ENCODE results near the gene IAPP. TPM values are rescaled to one million over a fixed set of nuclear protein-coding genes. Genes with fewer than 3 reads are reported as not detected.

The IAPP gene
- total RNA-seq, 1 experiment from 2014 or later, result not detected

DNA sequence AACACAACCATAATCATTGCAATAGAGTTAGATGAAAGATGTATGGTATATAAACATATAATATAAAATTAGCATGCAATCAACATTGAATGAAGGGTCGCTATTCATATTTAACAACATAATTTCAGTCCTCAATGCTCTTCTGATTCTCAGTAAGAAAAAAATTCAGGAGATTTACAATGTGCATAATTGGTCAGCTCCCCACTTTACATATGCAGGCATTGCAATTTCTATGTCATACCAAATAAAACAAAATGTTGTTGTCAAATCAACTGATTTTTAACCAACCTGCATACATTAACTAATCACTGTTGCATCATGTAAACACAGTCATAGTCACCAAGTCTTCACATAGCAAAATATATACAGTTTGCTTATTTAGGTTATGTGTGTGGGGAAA is 32.8 kb upstream of the IAPP start:
- H3K9me3 Mint-ChIP-seq (ENCODE audit: unreplicated experiment), result no peaks in the 10 kb centered on the region
- ChIA-PET CTCF (no interaction called here), POLR2A (no interaction called here)
- Histone ChIP-seq H3K36me3 (ENCODE audit: control insufficient read depth, insufficient read depth, low read length) (no peaks in the 10 kb centered on the region), H3K9me3 (no peaks in the 10 kb centered on the region), H3K4me3 (ENCODE audit: low read depth, low read length) (no peak overlapping the region), H3K4me1 (no peaks in the 10 kb centered on the region), H3K27me3 (replicated peaks; ENCODE audit: control insufficient read depth, insufficient read depth, low read length) (no peaks in the 10 kb centered on the region)
- no peaks in the 10 kb centered on the region for H3K36me3 Mint-ChIP-seq (ENCODE audit: insufficient read depth, unreplicated experiment)
- DNase-seq, result no peak
- no peaks in the 10 kb centered on the region for H3K4me1 Mint-ChIP-seq (ENCODE audit: low read depth, unreplicated experiment)
- intact Hi-C loops (cut with micrococcal nuclease; ENCODE audit: unreplicated experiment), result no loop called here
- TF ChIP-seq CTCF (IDR thresholded peaks at IDR 0.05; ENCODE audit: insufficient read depth in 1 of 2, low read depth in 1 of 2, low read length in 1 of 2, severe bottlenecking in 1 of 2, unreplicated experiment in 1 of 2), result no peak
- H3K27me3 Mint-ChIP-seq (ENCODE audit: insufficient read depth, unreplicated experiment), result peaks cover 18% of the 10 kb centered on the region
- BruUV-seq (replicated peaks), result no TSS peak
- no peak overlapping the region for H3K4me3 Mint-ChIP-seq (ENCODE audit: unreplicated experiment)
- H3K27ac Mint-ChIP-seq (ENCODE audit: unreplicated experiment), result no peak overlapping the region

DNA sequence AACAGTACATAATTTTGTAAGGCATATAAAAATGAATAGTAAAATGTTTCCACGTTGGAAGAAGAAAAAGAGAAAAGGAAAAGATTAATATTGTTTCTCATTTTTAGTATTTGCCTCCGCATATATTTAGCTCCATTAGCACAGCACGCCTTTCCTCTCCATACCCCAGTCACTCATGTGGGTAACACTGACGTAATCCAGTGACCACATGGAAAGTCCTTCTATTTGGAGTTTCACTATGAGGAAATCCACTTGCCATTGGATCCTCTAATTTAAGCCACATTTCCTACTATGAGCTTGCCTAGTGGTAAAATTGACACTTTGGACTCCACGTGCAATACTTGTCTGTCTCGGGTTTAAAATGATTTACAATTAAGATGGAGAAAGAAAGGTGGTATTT is 32.3 kb upstream of the IAPP start:
- Histone ChIP-seq H3K9me3 (no peaks in the 10 kb centered on the region), H3K27me3 (replicated peaks; ENCODE audit: control insufficient read depth, insufficient read depth, low read length) (no peaks in the 10 kb centered on the region), H3K4me3 (ENCODE audit: low read depth, low read length) (no peak overlapping the region), H3K36me3 (ENCODE audit: control insufficient read depth, insufficient read depth, low read length) (no peaks in the 10 kb centered on the region), H3K4me1 (no peaks in the 10 kb centered on the region)
- Mint-ChIP-seq H3K4me1 (ENCODE audit: low read depth, unreplicated experiment) (no peaks in the 10 kb centered on the region), H3K4me3 (ENCODE audit: unreplicated experiment) (no peak overlapping the region), H3K9me3 (ENCODE audit: unreplicated experiment) (no peaks in the 10 kb centered on the region), H3K27me3 (ENCODE audit: insufficient read depth, unreplicated experiment) (peaks cover 18% of the 10 kb centered on the region), H3K27ac (ENCODE audit: unreplicated experiment) (no peak overlapping the region), H3K36me3 (ENCODE audit: insufficient read depth, unreplicated experiment) (no peaks in the 10 kb centered on the region)
- POLR2A ChIA-PET, result interaction anchor here (0.5 kb wide), 1 partner anchor 187 kb away, joined by 3 read pairs; no protein-coding TSS in a partner anchor
- DNase-seq, result no peak
- CTCF ChIA-PET, result no interaction called here
- no peak for TF ChIP-seq CTCF (IDR thresholded peaks at IDR 0.05; ENCODE audit: insufficient read depth in 1 of 2, low read depth in 1 of 2, low read length in 1 of 2, severe bottlenecking in 1 of 2, unreplicated experiment in 1 of 2)
- intact Hi-C loops (cut with micrococcal nuclease; ENCODE audit: unreplicated experiment), result no loop called here
- BruUV-seq (replicated peaks), result no TSS peak

DNA sequence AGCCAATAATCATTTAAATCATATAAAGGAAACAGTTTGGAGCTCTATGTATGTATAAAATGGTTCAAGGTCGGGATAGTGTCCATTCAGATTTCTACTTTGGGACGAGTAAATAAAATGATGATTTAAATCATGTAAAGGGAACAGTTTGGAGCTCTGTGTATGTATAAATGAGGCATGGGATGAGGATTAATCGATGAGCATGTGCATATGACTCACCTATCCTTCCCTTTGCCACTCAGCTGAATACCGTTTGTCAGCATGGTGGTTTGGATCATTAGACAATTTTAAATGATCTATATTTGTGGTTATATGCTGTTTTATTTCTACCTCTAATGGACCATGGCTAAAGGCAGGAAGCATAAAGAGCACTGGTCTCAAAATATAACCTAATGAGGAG is 30.9 kb upstream of the IAPP start:
- Histone ChIP-seq H3K4me1 (no peaks in the 10 kb centered on the region), H3K4me3 (ENCODE audit: low read depth, low read length) (no peak overlapping the region), H3K9me3 (no peaks in the 10 kb centered on the region), H3K27me3 (replicated peaks; ENCODE audit: control insufficient read depth, insufficient read depth, low read length) (no peaks in the 10 kb centered on the region; the same call in 1 of the 2 replicates), H3K36me3 (ENCODE audit: control insufficient read depth, insufficient read depth, low read length) (no peaks in the 10 kb centered on the region)
- no peak overlapping the region for H3K4me3 Mint-ChIP-seq (ENCODE audit: unreplicated experiment)
- BruUV-seq (replicated peaks), result no TSS peak
- peaks cover 19% of the 10 kb centered on the region for H3K27me3 Mint-ChIP-seq (ENCODE audit: insufficient read depth, unreplicated experiment)
- no peaks in the 10 kb centered on the region for H3K36me3 Mint-ChIP-seq (ENCODE audit: insufficient read depth, unreplicated experiment)
- no peaks in the 10 kb centered on the region for H3K9me3 Mint-ChIP-seq (ENCODE audit: unreplicated experiment)
- TF ChIP-seq CTCF (IDR thresholded peaks at IDR 0.05; ENCODE audit: insufficient read depth in 1 of 2, low read depth in 1 of 2, low read length in 1 of 2, severe bottlenecking in 1 of 2, unreplicated experiment in 1 of 2), result no peak
- DNase-seq, result no peak
- ChIA-PET POLR2A (no interaction called here), CTCF (no interaction called here)
- H3K4me1 Mint-ChIP-seq (ENCODE audit: low read depth, unreplicated experiment), result no peaks in the 10 kb centered on the region
- intact Hi-C loops (cut with micrococcal nuclease; ENCODE audit: unreplicated experiment), result no loop called here
- no peak overlapping the region for H3K27ac Mint-ChIP-seq (ENCODE audit: unreplicated experiment)

Data from Caco-2 (cell line).